ENCODE data around the gene SBF2.

Gene SBF2

GRCh38 chr11:9862981-9863380 is 431.0 kb downstream of the SBF2 start:
- in situ Hi-C loops (cut with MboI; ENCODE audit: low sequenced_read_pairs): no loop called here

GRCh38 chr11:9861860-9862725 is 431.9 kb downstream of the SBF2 start:
- in situ Hi-C loops (cut with MboI; ENCODE audit: low sequenced_read_pairs): no loop called here

- in situ Hi-C loops (cut with MboI; ENCODE audit: low sequenced_read_pairs): no loop called here
Measured at GRCh38 chr11:9859554-9860305, 434.3 kb downstream of the SBF2 start.

- in situ Hi-C loops (cut with MboI; ENCODE audit: low sequenced_read_pairs): no loop called here
Measured at GRCh38 chr11:9858822-9859221, 435.2 kb downstream of the SBF2 start.

- in situ Hi-C loops (cut with MboI; ENCODE audit: low sequenced_read_pairs): no loop called here
Measured at GRCh38 chr11:9858218-9858617, 435.8 kb downstream of the SBF2 start.

GRCh38 chr11:9855579-9856287 is 438.3 kb downstream of the SBF2 start:
- in situ Hi-C loops (cut with MboI; ENCODE audit: low sequenced_read_pairs): no loop called here

GRCh38 chr11:9853929-9854552 is 440.0 kb downstream of the SBF2 start:
- in situ Hi-C loops (cut with MboI; ENCODE audit: low sequenced_read_pairs): no loop called here

- in situ Hi-C loops (cut with MboI; ENCODE audit: low sequenced_read_pairs): no loop called here
Measured at GRCh38 chr11:9852465-9852864, 441.6 kb downstream of the SBF2 start.

- in situ Hi-C loops (cut with MboI; ENCODE audit: low sequenced_read_pairs): no loop called here
Measured at GRCh38 chr11:9851366-9851765, 442.7 kb downstream of the SBF2 start.

- in situ Hi-C loops (cut with MboI; ENCODE audit: low sequenced_read_pairs): no loop called here
Measured at GRCh38 chr11:9850224-9850895, 443.7 kb downstream of the SBF2 start.

- in situ Hi-C loops (cut with MboI; ENCODE audit: low sequenced_read_pairs): no loop called here
Measured at GRCh38 chr11:9849389-9849788, 444.6 kb downstream of the SBF2 start.

GRCh38 chr11:9847636-9848035 is 446.4 kb downstream of the SBF2 start:
- in situ Hi-C loops (cut with MboI; ENCODE audit: low sequenced_read_pairs): no loop called here

GRCh38 chr11:9842923-9843322 is 451.1 kb downstream of the SBF2 start:
- in situ Hi-C loops (cut with MboI; ENCODE audit: low sequenced_read_pairs): no loop called here

GRCh38 chr11:9840460-9841004 is 453.5 kb downstream of the SBF2 start:
- in situ Hi-C loops (cut with MboI; ENCODE audit: low sequenced_read_pairs): no loop called here

GRCh38 chr11:9839550-9839949 is 454.5 kb downstream of the SBF2 start:
- in situ Hi-C loops (cut with MboI; ENCODE audit: low sequenced_read_pairs): no loop called here

- in situ Hi-C loops (cut with MboI; ENCODE audit: low sequenced_read_pairs): no loop called here
Measured at GRCh38 chr11:9838961-9839360, 455.1 kb downstream of the SBF2 start.

GRCh38 chr11:9838229-9838628 is 455.8 kb downstream of the SBF2 start:
- in situ Hi-C loops (cut with MboI; ENCODE audit: low sequenced_read_pairs): no loop called here

- in situ Hi-C loops (cut with MboI; ENCODE audit: low sequenced_read_pairs): no loop called here
Measured at GRCh38 chr11:9834291-9834690, 459.7 kb downstream of the SBF2 start.

- in situ Hi-C loops (cut with MboI; ENCODE audit: low sequenced_read_pairs): no loop called here
Measured at GRCh38 chr11:9831122-9831521, 462.9 kb downstream of the SBF2 start.

- in situ Hi-C loops (cut with MboI; ENCODE audit: low sequenced_read_pairs): no loop called here
Measured at GRCh38 chr11:9827708-9828107, 466.3 kb downstream of the SBF2 start.

Measured in HL-60/S4 (cell line).